ENCODE measurements around the gene TTC3. TPM values are rescaled to one million over a fixed set of nuclear protein-coding genes. Genes with fewer than 3 reads are reported as not detected.

The TTC3 gene
- total RNA-seq, 1 donor from 2014 or later: 286 TPM

- H3K36me3 Mint-ChIP-seq: peaks cover 56% of the 10 kb centered on the region
- H3K4me3 Mint-ChIP-seq: no peak overlapping the region
- no peak overlapping the region for H3K27ac Mint-ChIP-seq
- H3K27me3 Mint-ChIP-seq (ENCODE audit: low read depth): no peaks in the 10 kb centered on the region
- no peak for DNase-seq (ENCODE audit: low spot score in 2 of 2, unreplicated experiment in 2 of 2)
- no peaks in the 10 kb centered on the region for H3K9me3 Mint-ChIP-seq
- no peaks in the 10 kb centered on the region for H3K4me1 Mint-ChIP-seq
- TF ChIP-seq CTCF (IDR thresholded peaks at IDR 0.05; ENCODE audit: unreplicated experiment): no peak
Measured at GRCh38 chr21:37193006-37193405, 120.0 kb downstream of the TTC3 start.

- no peak overlapping the region for H3K4me3 Mint-ChIP-seq
- H3K4me1 Mint-ChIP-seq: no peaks in the 10 kb centered on the region
- no peaks in the 10 kb centered on the region for H3K27me3 Mint-ChIP-seq (ENCODE audit: low read depth)
- no peak for TF ChIP-seq CTCF (IDR thresholded peaks at IDR 0.05; ENCODE audit: unreplicated experiment)
- H3K9me3 Mint-ChIP-seq: no peaks in the 10 kb centered on the region
- H3K36me3 Mint-ChIP-seq: peaks cover 57% of the 10 kb centered on the region
- no peak for DNase-seq (ENCODE audit: low spot score in 2 of 2, unreplicated experiment in 2 of 2)
- no peak overlapping the region for H3K27ac Mint-ChIP-seq
Measured at GRCh38 chr21:37193676-37194075, 120.6 kb downstream of the TTC3 start.

GRCh38 chr21:37195059-37195458, 122.0 kb downstream of the TTC3 start:
- Mint-ChIP-seq H3K36me3 (peaks cover 59% of the 10 kb centered on the region), H3K9me3 (no peaks in the 10 kb centered on the region), H3K4me1 (no peaks in the 10 kb centered on the region), H3K4me3 (no peak overlapping the region), H3K27me3 (ENCODE audit: low read depth) (no peaks in the 10 kb centered on the region), H3K27ac (no peak overlapping the region)
- no peak for TF ChIP-seq CTCF (IDR thresholded peaks at IDR 0.05; ENCODE audit: unreplicated experiment)
- no peak for DNase-seq (ENCODE audit: low spot score in 2 of 2, unreplicated experiment in 2 of 2)

GRCh38 chr21:37195610-37196009, 122.6 kb downstream of the TTC3 start:
- no peak overlapping the region for H3K4me3 Mint-ChIP-seq
- H3K4me1 Mint-ChIP-seq: no peaks in the 10 kb centered on the region
- H3K9me3 Mint-ChIP-seq: no peaks in the 10 kb centered on the region
- H3K36me3 Mint-ChIP-seq: peaks cover 61% of the 10 kb centered on the region
- no peak for TF ChIP-seq CTCF (IDR thresholded peaks at IDR 0.05; ENCODE audit: unreplicated experiment)
- H3K27ac Mint-ChIP-seq: no peak overlapping the region
- no peaks in the 10 kb centered on the region for H3K27me3 Mint-ChIP-seq (ENCODE audit: low read depth)
- no peak for DNase-seq (ENCODE audit: low spot score in 2 of 2, unreplicated experiment in 2 of 2)

- no peaks in the 10 kb centered on the region for H3K9me3 Mint-ChIP-seq
- no peak for DNase-seq (ENCODE audit: low spot score in 2 of 2, unreplicated experiment in 2 of 2)
- H3K27me3 Mint-ChIP-seq (ENCODE audit: low read depth): no peaks in the 10 kb centered on the region
- peaks cover 63% of the 10 kb centered on the region for H3K36me3 Mint-ChIP-seq
- no peaks in the 10 kb centered on the region for H3K4me1 Mint-ChIP-seq
- TF ChIP-seq CTCF (IDR thresholded peaks at IDR 0.05; ENCODE audit: unreplicated experiment): no peak
- no peak overlapping the region for H3K4me3 Mint-ChIP-seq
- no peak overlapping the region for H3K27ac Mint-ChIP-seq
Measured at GRCh38 chr21:37196847-37197246, 123.8 kb downstream of the TTC3 start.

GRCh38 chr21:37197746-37198145, 124.7 kb downstream of the TTC3 start:
- Mint-ChIP-seq H3K4me3 (no peak overlapping the region), H3K27ac (no peak overlapping the region), H3K9me3 (no peaks in the 10 kb centered on the region), H3K36me3 (peaks cover 66% of the 10 kb centered on the region), H3K27me3 (ENCODE audit: low read depth) (no peaks in the 10 kb centered on the region), H3K4me1 (no peaks in the 10 kb centered on the region)
- TF ChIP-seq CTCF (IDR thresholded peaks at IDR 0.05; ENCODE audit: unreplicated experiment): no peak
- no peak for DNase-seq (ENCODE audit: low spot score in 2 of 2, unreplicated experiment in 2 of 2)

Data from mesothelial cell of epicardium (in vitro differentiated cells).